ENCODE data around the gene TAMM41.
"Not testable (repeated sequence)": the region's sequence is repeated elsewhere in the genome, so short reads cannot be mapped to it uniquely, and the experiment has no call there.

The TAMM41 gene

GRCh38 chr3:11810276-11810675 is 36.4 kb downstream of the TAMM41 start:
- no peak for DNase-seq

GRCh38 chr3:11808231-11808630 is 38.5 kb downstream of the TAMM41 start:
- DNase-seq, result no peak

DNA sequence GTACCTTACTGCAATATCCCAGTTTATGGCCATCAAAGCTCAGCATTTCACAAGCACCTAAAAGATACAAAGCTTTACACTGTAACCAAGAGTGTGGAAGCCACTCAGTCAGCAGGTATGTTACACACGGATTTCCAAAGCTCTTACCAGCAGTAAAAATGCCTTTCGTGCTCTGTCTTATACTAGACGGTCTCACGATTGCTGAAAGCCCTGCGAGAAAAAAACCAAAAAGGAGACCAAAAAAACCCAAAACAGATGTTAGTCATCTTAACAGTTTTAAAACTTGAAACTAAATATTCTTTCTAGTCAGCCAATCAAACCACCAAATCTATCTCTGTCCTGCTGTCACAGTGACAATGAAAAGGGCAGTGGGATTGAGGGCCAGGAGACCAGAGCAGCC is 39.0 kb downstream of the TAMM41 start:
- DNase-seq, result no peak

GRCh38 chr3:11805716-11806115 is 41.0 kb downstream of the TAMM41 start:
- no peak for DNase-seq

- DNase-seq, result peak; percentile 21 to 53
These were observed 42.5 kb downstream of the TAMM41 start for GRCh38 chr3:11803977-11804892.

DNA sequence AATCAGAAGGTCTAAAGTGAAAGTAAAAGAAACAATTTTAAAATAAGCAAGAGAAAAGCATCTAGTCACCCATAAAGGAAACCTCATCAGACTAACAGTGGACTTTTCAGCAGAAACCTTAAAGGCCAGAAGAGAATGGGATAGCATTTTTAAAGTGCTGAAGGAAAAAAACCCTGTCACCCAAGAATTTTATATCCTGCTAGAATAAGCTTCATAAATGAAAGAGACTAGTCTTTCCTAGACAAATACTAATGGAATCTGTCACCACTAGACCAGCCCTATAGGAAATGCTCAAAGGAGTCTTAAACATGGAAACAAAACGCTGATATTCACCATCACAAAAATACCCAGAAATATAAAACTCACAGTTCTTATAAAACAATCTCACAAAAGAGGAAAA is 46.9 kb downstream of the TAMM41 start:
- no peak for DNase-seq

DNA sequence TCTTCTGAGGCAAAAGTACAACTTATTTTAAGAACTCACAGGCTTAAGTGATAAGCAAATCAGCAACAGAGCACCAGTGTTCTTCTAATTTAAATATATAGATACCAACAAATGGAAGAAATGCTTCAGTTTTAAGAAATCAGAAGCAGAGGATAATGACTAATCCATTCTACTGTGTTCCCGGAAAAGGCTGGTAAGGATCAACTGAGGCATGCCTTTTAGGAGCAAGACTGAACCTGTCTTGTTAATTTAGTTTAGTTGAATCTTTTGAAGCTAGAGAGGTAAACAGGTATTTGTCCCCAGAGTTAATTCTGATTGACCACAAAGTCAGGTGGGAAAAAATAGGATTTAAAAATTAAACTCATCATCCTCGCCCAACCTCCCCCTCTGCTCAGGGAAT is 51.8 kb downstream of the TAMM41 start:
- no peak for DNase-seq

DNA sequence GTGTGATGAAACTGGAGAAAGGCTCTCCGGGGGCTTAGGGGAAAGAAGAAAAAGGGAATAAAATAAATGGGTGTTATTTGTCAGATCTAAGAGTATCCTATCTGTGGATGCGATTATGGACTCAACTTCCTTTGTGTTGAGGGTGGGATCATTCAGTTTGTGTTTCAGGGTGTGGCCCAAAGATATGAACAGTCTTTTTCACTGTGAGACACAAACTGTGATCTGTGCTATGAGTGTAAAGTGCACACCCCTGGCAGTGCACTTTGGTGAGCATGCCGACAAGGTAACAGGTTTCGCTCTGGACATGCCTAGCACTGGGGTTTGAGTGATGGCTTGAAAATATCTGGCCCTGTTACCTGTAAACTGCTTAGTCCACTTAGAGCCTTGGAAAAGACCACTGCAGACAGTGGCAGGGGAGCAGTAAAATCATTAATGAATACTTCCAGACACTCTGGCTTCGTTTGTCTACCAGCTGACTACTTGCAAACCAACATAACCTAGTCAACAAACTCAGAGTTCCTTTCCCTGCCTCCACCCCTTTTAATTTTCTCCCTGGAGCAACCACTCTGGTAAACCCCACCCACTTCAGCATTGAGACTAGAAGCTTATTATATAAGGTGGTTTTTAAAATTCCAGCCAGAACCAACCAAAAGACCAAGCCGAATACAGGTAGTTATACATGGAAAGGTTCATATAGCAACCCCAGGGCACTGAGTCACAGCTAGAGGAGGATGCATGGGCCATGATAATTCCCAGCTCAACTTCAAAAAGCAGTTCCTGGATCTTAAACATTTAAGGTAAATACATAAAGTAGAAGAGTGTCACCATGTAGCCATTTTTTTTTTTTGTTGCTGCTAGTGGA is 55.1 kb downstream of the TAMM41 start:
- no peak for DNase-seq

DNA sequence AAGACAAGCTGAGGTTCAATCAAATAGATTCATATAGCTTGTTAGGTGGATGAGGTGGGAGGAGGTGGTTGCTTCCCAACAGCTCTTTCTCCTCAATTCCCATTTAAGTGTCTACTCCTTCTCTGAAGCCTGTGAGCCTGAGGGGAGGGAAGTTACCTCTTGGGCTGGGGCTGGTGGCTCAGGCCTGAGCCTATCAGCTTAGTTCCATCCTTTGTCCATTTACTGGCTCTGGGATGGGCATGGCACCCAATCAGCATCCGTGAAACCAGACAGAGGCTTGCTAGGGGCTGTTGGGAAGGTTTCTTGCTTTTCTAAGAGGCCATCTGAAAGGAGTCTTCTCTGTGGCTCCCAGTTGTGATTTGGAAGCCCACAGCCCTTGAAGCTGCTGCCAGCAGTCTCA is 57.3 kb downstream of the TAMM41 start:
- no peak for DNase-seq

GRCh38 chr3:11784971-11785377 is 61.7 kb downstream of the TAMM41 start:
- no peak for DNase-seq

GRCh38 chr3:11780341-11780740 is 66.3 kb downstream of the TAMM41 start:
- DNase-seq, result no peak

DNA sequence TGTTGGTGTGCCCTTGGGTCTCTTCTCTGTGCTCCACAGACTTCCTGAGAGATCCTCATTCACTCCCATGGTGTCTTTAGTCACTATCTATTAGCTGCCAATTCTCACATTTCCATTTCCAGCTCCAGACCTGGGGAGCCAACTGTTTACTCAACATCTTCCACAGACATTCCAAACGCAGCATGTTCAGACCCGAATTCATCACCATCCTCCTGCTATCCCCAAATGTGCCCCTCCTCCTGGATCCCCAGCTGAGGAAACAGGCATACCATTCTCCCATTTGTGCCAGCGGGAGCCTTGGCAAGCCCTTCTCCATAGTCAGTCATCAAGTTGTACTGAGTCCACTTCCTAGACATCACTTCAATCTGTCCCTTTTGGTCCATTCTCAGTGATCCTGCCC is 67.1 kb downstream of the TAMM41 start:
- no peak for DNase-seq

- no peak for DNase-seq
These were observed 68.4 kb downstream of the TAMM41 start for GRCh38 chr3:11778248-11778647.

- no peak for DNase-seq
These were observed 70.3 kb downstream of the TAMM41 start for GRCh38 chr3:11776346-11776745.

DNA sequence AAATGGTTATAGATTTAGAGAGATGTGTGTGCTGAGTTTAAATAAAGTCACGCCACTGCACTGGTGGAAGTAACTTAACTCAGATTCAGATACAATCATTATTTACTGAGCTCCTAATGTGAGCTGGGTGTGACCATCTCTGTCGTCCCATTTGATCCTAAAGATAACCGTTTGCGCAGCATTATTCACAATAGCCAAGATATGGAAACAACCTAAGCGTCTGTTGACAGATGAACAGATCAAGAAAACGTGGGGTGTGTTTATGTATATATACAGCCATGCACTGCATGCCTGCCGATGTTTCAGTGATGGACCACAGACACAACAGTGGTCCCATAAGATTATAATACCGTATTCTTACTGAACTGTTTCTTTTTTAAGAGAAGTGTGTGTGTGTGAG is 71.2 kb downstream of the TAMM41 start:
- DNase-seq, result no peak

DNA sequence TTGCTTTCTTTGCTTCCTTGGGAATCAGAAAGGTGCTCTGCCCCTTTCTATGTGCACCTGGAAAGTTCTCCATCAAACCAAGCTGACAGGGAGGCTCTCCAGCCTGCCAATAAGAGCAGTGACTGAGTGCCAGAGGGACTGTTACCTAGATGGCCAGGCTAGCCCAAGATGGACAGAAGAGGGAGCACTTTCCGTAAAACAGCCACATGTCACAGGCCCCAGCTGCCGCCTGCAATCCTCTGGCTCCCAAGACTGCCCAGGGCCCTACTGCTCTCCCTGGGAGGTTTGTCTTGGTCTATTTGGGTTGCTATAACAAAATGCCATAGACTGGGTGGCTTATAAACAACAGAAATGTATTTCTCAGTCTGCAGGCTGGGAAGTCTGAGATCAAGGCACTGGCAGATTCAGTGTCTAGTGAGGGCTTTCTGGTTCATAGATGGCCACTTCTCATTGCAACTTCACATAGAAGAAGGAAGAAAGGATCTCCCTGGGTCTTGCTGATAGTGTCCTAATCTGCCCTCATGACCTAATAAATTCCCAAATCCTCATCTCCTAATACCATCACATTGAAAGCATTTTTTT is 72.3 kb downstream of the TAMM41 start:
- DNase-seq, result peak in 1 of 2 donors; percentile 4

DNA sequence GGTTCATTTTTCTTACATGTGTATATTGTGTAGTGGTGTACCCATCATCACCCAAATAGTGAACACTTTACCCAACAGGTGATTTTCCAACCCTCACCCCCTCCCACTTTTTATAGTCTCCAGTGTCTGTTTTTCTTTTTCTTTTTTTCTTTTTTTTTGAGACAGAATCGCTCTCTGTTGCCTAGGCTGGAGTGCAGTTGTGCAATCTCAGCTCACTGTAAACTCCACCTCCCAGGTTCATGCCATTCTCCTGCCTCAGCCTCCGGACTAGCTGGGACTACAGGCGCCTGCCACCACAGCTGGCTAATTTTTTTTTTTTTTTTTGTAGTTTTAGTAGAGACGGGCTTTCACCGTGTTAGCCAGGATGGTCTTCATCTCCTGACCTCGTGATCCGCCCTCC is 74.8 kb downstream of the TAMM41 start:
- not testable (repeated sequence) for DNase-seq

GRCh38 chr3:11770477-11771391 is 76.0 kb downstream of the TAMM41 start:
- peak; percentile 23 to 28 for DNase-seq

DNA sequence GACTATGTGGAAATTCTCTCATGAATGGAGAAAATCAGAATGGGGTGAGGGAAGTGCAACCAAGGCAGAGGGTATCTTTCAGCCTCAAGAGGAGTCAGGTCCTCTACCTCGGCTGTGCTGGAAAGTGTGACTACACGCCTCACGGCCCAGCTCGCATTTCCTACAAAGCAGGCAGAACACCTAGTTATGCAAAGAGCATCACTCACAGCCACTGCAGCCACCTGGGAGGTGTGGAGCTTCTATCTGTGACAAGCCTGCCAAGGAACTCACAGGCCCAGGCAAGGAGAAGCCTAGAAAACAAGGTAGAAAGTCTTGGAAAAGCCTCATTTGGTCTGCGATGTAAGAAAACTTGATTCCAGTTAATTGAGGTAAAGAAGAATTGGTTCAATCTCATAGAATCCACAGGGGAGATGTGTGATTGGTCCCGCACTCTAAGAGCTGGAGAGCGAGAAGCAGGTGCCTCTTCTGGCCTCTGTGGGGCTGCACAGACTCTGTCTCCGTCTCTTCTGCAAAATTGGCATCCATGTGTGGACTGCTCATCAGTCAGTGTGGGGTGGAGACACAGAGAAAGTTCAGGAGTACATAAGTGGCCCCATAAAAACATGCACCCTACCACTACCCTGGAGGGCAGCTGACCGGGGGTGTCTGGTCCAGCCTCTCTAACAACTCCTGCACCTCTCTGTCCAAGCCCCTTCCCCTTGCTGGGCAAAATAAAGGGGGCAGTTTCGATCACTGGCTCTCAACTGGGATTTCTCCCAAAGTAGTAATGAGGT is 76.8 kb downstream of the TAMM41 start:
- no peak for DNase-seq

GRCh38 chr3:11768604-11769003 is 78.1 kb downstream of the TAMM41 start:
- no peak for DNase-seq

GRCh38 chr3:11764931-11765363 is 81.7 kb downstream of the TAMM41 start:
- DNase-seq, result no peak
